ENCODE measurements around the gene LAMA4. TPM values are rescaled to one million over a fixed set of nuclear protein-coding genes. Genes with fewer than 3 reads are reported as not detected.

Gene LAMA4
- total and polyA plus RNA-seq, 2 of the 13 experiments (the other 11 are each of a cell fraction or from before 2014, with no cell fraction given): not detected

DNA sequence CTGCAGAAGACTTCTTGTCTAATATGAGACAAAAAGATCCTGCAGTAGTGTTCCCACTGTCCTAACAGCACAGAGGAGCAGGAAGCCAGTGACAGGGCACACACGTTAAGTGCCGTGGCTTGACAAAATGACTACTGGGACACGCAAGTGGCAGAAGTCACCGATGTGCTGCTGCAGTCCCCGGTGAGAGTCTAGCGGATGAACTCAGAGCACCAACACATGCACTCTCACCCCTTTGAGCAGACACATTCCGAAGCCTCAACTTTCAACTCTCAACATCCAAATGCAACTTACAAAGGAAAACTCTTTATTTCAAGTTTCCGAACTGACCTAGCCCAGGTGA, 898 bp downstream of the LAMA4 start (continued):
- TF ChIP-seq, protein P1, sequence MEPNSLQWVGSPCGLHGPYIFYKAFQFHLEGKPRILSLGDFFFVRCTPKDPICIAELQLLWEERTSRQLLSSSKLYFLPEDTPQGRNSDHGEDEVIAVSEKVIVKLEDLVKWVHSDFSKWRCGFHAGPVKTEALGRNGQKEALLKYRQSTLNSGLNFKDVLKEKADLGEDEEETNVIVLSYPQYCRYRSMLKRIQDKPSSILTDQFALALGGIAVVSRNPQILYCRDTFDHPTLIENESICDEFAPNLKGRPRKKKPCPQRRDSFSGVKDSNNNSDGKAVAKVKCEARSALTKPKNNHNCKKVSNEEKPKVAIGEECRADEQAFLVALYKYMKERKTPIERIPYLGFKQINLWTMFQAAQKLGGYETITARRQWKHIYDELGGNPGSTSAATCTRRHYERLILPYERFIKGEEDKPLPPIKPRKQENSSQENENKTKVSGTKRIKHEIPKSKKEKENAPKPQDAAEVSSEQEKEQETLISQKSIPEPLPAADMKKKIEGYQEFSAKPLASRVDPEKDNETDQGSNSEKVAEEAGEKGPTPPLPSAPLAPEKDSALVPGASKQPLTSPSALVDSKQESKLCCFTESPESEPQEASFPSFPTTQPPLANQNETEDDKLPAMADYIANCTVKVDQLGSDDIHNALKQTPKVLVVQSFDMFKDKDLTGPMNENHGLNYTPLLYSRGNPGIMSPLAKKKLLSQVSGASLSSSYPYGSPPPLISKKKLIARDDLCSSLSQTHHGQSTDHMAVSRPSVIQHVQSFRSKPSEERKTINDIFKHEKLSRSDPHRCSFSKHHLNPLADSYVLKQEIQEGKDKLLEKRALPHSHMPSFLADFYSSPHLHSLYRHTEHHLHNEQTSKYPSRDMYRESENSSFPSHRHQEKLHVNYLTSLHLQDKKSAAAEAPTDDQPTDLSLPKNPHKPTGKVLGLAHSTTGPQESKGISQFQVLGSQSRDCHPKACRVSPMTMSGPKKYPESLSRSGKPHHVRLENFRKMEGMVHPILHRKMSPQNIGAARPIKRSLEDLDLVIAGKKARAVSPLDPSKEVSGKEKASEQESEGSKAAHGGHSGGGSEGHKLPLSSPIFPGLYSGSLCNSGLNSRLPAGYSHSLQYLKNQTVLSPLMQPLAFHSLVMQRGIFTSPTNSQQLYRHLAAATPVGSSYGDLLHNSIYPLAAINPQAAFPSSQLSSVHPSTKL (CRISPR knock-in tag; IDR thresholded peaks at IDR 0.05): no peak
- TF ChIP-seq ZFP36 (IDR thresholded peaks at IDR 0.05; ENCODE audit: borderline replicate concordance, low read depth, low read length, partially characterized antibody): no peak
- no peak for TF ChIP-seq ZNF329 (CRISPR knock-in tag; IDR thresholded peaks at IDR 0.05; ENCODE audit: low read depth)
- no peak for TF ChIP-seq ZMAT5 (CRISPR knock-in tag; IDR thresholded peaks at IDR 0.05; ENCODE audit: borderline replicate concordance, low read depth)
- TF ChIP-seq RFXANK (CRISPR knock-in tag; IDR thresholded peaks at IDR 0.05): no peak

DNA sequence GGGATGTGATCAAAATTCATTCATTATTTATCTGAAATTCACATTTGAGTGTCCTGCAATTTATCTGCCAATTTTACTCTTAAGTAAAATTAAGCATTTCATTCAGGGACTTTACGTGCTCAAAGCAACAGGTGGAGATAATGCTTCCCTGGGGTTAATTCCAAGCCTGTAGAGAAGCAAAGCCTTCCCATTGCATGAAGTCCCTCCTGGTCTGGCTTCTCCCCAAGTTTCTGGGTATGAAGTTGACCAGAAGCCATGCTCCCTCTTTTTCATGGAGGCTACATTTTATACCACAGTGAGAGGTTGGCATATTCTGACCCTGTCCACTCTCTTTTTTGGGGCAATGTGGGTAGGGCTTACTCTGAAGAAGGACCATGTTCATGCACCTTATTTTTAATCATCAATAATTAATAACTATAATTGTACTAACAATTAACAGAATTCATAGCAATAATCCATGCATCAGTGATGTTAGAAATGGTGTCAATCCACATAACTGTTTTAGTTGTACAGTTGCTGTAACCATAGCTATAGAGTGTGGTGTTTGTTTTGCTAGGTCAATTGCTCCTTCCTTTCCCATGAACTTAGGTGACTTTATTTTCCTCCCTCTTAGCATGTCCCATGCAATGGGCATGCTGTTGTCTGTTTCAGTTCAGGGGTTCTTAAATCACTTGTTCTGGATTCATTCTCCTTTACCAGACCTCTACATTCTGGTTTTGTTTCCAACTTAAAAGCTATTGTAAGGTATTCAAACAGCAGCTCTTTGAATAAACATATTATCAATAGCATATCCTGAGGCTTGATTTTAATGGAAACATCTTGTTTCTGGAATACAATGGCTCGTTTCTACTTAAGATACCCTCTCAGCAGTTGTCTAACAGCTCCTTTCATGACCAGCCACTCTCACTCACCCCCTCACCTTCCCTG, 1.5 kb downstream of the LAMA4 start:
- no peaks in the 10 kb centered on the region for H4K20me1 ChIP-seq (ENCODE audit: insufficient read depth, low read length)
- H3K79me2 ChIP-seq (ENCODE audit: insufficient read depth, low read length): no peaks in the 10 kb centered on the region
- BruUV-seq (replicated peaks): no TSS peak
- no peaks in the 10 kb centered on the region for H3K36me3 ChIP-seq (replicated peaks in 1 of 2; ENCODE audit: control insufficient read depth in 1 of 2, insufficient read depth in 2 of 2, low read length in 2 of 2)
- DNase-seq (ENCODE audit: low spot score) (no peak), FAIRE-seq (no peak), ATAC-seq (no peak)
- no peak overlapping the region for H3K9ac ChIP-seq (ENCODE audit: insufficient read depth, low read depth, low read length)
- H3K4me1 ChIP-seq (ENCODE audit: insufficient read depth, low read length): no peaks in the 10 kb centered on the region
- in situ Hi-C loops (cut with HindIII; ENCODE audit: extremely low pct_ligation_motif_present, low pct_unique_long_range_greater_than_20kb): no loop called here
- CTCF ChIA-PET (ENCODE audit: low intra/inter-chr PET ratio, low total read pairs): no interaction called here
- H3K27ac ChIP-seq (ENCODE audit: extremely low read length, insufficient read depth, low read length): no peak overlapping the region
- H3K9me3 ChIP-seq (ENCODE audit: low read length): no peaks in the 10 kb centered on the region
- intact Hi-C loops (cut with micrococcal nuclease; ENCODE audit: unreplicated experiment): no loop called here
- POLR2A ChIA-PET: no interaction called here
- 41% methylated on average over 2 of the region's 2 CpGs for WGBS (ENCODE audit: low lambda C conversion rate)
- no peak overlapping the region for H3K4me2 ChIP-seq (ENCODE audit: low read depth, low read length)
- H3K27me3 ChIP-seq (ENCODE audit: control insufficient read depth in 1 of 2, insufficient read depth in 2 of 2, low read length in 2 of 2): peaks cover 4 to 29% of the 10 kb centered on the region in 2 experiments; a peak in 4 of 5 replicates
- TF ChIP-seq PRDM15 (CRISPR knock-in tag; IDR thresholded peaks at IDR 0.05): no peak
- no peak for TF ChIP-seq NBN (conservative IDR thresholded peaks at IDR 0.05)
- TF ChIP-seq ZNF431 (CRISPR knock-in tag; IDR thresholded peaks at IDR 0.05; ENCODE audit: borderline replicate concordance, low read depth): no peak
- no peak overlapping the region for H2AFZ ChIP-seq (ENCODE audit: low read length)
- H3K4me3 ChIP-seq (replicated peaks in 1 of 3; ENCODE audit: insufficient read depth in 1 of 3, low read depth in 2 of 3, low read length in 3 of 3): no peak overlapping the region
